IPS-18c (cell line): ENCODE results near the gene CYTH4.
A peak's percentile ranks its signal among the peaks of the same experiment; 100 is the strongest.

ENCODE experiments used
- H3K4me3 ChIP-seq: 2 replicates; pipeline ENCODE4 v1.7.0; 2013; ENCODE audit warnings: low read depth, mild to moderate bottlenecking, low read length, moderate library complexity; ENCODE audit not compliant: insufficient read depth
- H3K9me3 ChIP-seq: one replicate; pipeline ENCODE4 v1.6.1; 2013; ENCODE audit warnings: mild to moderate bottlenecking, low read length, moderate library complexity; ENCODE audit not compliant: control insufficient read depth, insufficient read depth

CYTH4 gene

GRCh38 chr22:37329238-37330140, 47.2 kb downstream of the CYTH4 start:
- H3K4me3 ChIP-seq, result no peak overlapping the region
- H3K9me3 ChIP-seq, result no peaks in the 10 kb centered on the region

GRCh38 chr22:37330200-37331033, 48.1 kb downstream of the CYTH4 start:
- no peak overlapping the region for H3K4me3 ChIP-seq
- no peaks in the 10 kb centered on the region for H3K9me3 ChIP-seq

GRCh38 chr22:37331034-37331428, 48.7 kb downstream of the CYTH4 start:
- Histone ChIP-seq H3K4me3 (no peak overlapping the region), H3K9me3 (no peaks in the 10 kb centered on the region)

GRCh38 chr22:37331856-37332536, 49.7 kb downstream of the CYTH4 start:
- Histone ChIP-seq H3K9me3 (no peaks in the 10 kb centered on the region), H3K4me3 (no peak overlapping the region)

GRCh38 chr22:37333724-37334460, 51.6 kb downstream of the CYTH4 start:
- Histone ChIP-seq H3K4me3 (peak overlapping the region; percentile 47; the same call in 1 of the 2 replicates), H3K9me3 (no peaks in the 10 kb centered on the region)

- H3K4me3 ChIP-seq, result peak overlapping the region; percentile 47
These were observed 52.2 kb downstream of the CYTH4 start for GRCh38 chr22:37334461-37334858.

GRCh38 chr22:37334859-37335805, 52.8 kb downstream of the CYTH4 start:
- Histone ChIP-seq H3K9me3 (no peaks in the 10 kb centered on the region), H3K4me3 (peak overlapping the region; percentile 47)

More at GRCh38 chr22:37334461-37334858, 52.2 kb downstream of the CYTH4 start:
- no peaks in the 10 kb centered on the region for H3K9me3 ChIP-seq

- no peak overlapping the region for H3K4me3 ChIP-seq
These were observed 53.5 kb downstream of the CYTH4 start for GRCh38 chr22:37335806-37336199.

GRCh38 chr22:37336579-37336978, 54.3 kb downstream of the CYTH4 start:
- no peaks in the 10 kb centered on the region for H3K9me3 ChIP-seq
- no peak overlapping the region for H3K4me3 ChIP-seq

More at GRCh38 chr22:37335806-37336199, 53.5 kb downstream of the CYTH4 start:
- H3K9me3 ChIP-seq, result no peaks in the 10 kb centered on the region

- Histone ChIP-seq H3K4me3 (no peak overlapping the region), H3K9me3 (no peaks in the 10 kb centered on the region)
These were observed 55.1 kb downstream of the CYTH4 start for GRCh38 chr22:37337204-37337943.

GRCh38 chr22:37338539-37339246, 56.4 kb downstream of the CYTH4 start:
- no peaks in the 10 kb centered on the region for H3K9me3 ChIP-seq
- no peak overlapping the region; the same call in 1 of the 2 replicates for H3K4me3 ChIP-seq

- H3K4me3 ChIP-seq, result no peak overlapping the region
- H3K9me3 ChIP-seq, result no peaks in the 10 kb centered on the region
These were observed 58.3 kb downstream of the CYTH4 start for GRCh38 chr22:37340331-37341262.

- no peaks in the 10 kb centered on the region for H3K9me3 ChIP-seq
- H3K4me3 ChIP-seq, result no peak overlapping the region
These were observed 59.8 kb downstream of the CYTH4 start for GRCh38 chr22:37342065-37342464.

GRCh38 chr22:37343348-37343747, 61.0 kb downstream of the CYTH4 start:
- H3K4me3 ChIP-seq, result no peak overlapping the region

More at GRCh38 chr22:37343348-37343747, 61.0 kb downstream of the CYTH4 start:
- no peaks in the 10 kb centered on the region for H3K9me3 ChIP-seq
